Gastrocnemius medialis (tissue), 4 donors: ENCODE results near the gene PIWIL4. TPM values are rescaled to one million over a fixed set of nuclear protein-coding genes. Genes with fewer than 3 reads are reported as not detected.
"Not testable (repeated sequence)": the region's sequence is repeated elsewhere in the genome, so short reads cannot be mapped to it uniquely, and the experiment has no call there.

Source experiments
- ATAC-seq, 2 donors: fragments of 150-250 bp; one replicate each; pipeline ENCODE4 v1.9.1; 2016
- DNase-seq, 2 donors: peaks; one replicate each; pipeline ENCODE4 v3.0.0-alpha.2; 2019
- H3K27ac ChIP-seq, 4 donors: fragments of 200-600 bp; sonication (generic); 1 replicate in 1 of 4; 2 replicates in 3 of 4; pipeline ENCODE4 v1.5.1; 2016 to 2018; ENCODE audit warnings: mild to moderate bottlenecking in 2 of 4, moderate library complexity in 1 of 4
- H3K27me3 ChIP-seq, 3 donors: fragments of 200-600 bp; sonication (generic) in 2 of 3; 1 replicate in 1 of 3; 2 replicates in 2 of 3; pipeline versions ENCODE4 v1.5.1 to v1.6.0; 2016 to 2019; ENCODE audit warnings: mild to moderate bottlenecking in 1 of 3, moderate library complexity in 1 of 3
- H3K36me3 ChIP-seq, 2 donors: fragments of 200-600 bp; sonication (generic) in 1 of 2; one replicate each; pipeline ENCODE4 v1.5.1; 2017 to 2018
- H3K4me1 ChIP-seq, 2 donors: fragments of 200-600 bp; sonication (generic) in 1 of 2; one replicate each; pipeline ENCODE4 v1.5.1; 2016 to 2017; ENCODE audit warnings: mild to moderate bottlenecking in 2 of 2
- H3K4me3 ChIP-seq, 4 donors: fragments of 200-600 bp; sonication (generic) in 3 of 4; 1 replicate in 1 of 4; 2 replicates in 3 of 4; pipeline ENCODE4 v1.5.1; 2016 to 2019; ENCODE audit warnings: mild to moderate bottlenecking in 2 of 4
- H3K9me3 ChIP-seq, 3 donors: fragments of 200-600 bp; sonication (generic) in 2 of 3; 1 replicate in 1 of 3; 2 replicates in 2 of 3; pipeline ENCODE4 v1.5.1; 2016 to 2019
- POLR2A ChIP-seq, 2 donors: fragments of 450-650 bp; IDR thresholded peaks; one replicate each; pipeline ENCODE4 v1.6.1; 2017; ENCODE audit warnings: antibody characterized with exemption in 2 of 2, mild to moderate bottlenecking in 2 of 2, moderate library complexity in 2 of 2
- in situ Hi-C, 4 donors: fragments of 200-750 bp; cut with MboI; loops; one replicate each; pipeline versions ENCODE4 v1.15.0 to v1.8.0; 2017; ENCODE audit warnings: low sequenced_read_pairs in 4 of 4
- intact Hi-C: fragments of 100-400 bp; cut with DNase I; formaldehyde crosslinking; loops from one replicate; pipeline ENCODE4 v1.15.1; 2023; ENCODE audit warnings: low total_unique reads
- total RNA-seq, 4 donors: library from RNA; depleted of rRNA; stranded (reverse); fragments of >200 nt; gene quantifications; one replicate each; pipeline versions ENCODE4 v1.1.0 to v1.2.3, GENCODE V29; 2016
- TF ChIP-seq, protein P1 (sequence below), 5 experiments: fragments of 450-650 bp in 3 of 5; fragments of 200-600 bp in 2 of 5; sonication (generic) in 2 of 5; IDR thresholded peaks in 4 of 5; conservative IDR thresholded peaks in 1 of 5; 1 replicate in 4 of 5; 2 replicates in 1 of 5; pipeline ENCODE4 v1.5.1; 2016 to 2019; ENCODE audit warnings: antibody characterized with exemption in 5 of 5, mild to moderate bottlenecking in 3 of 5, moderate library complexity in 3 of 5

The PIWIL4 gene
- total RNA-seq, 4 donors from 2014 or later = 0.70 to 2.1 (median 1.3) TPM

DNA sequence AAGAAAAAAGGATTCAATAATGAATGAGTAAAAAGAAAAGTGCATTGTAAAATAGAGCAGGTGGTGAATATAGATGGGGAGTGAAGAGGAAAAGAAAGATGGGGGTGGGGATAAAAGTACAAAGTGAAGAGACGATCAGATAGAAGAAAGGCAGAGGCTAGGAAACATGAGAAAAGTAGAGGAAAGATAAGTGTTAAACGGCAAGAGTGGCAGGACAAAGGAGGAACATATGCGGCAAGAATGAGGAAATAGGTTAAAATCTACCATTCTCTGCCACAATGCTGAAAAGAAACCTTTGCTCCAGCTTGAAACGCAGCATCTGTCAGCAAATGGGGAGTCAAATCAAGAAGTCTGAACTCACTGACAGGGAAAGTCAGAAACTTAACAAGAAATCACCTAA lies 16.7 kb upstream of the PIWIL4 start:
- DNase-seq = no peak
- Histone ChIP-seq H3K9me3 (no peaks in the 10 kb centered on the region), H3K36me3 (no peaks in the 10 kb centered on the region), H3K4me3 (no peak overlapping the region), H3K27me3 (no peaks in the 10 kb centered on the region), H3K4me1 (peaks cover 0 to under 1% of the 10 kb centered on the region in 2 donors), H3K27ac (no peak overlapping the region)
- in situ Hi-C loops (no loop called here), intact Hi-C loops (no loop called here)
- no peak for ATAC-seq
- TF ChIP-seq, protein P1, sequence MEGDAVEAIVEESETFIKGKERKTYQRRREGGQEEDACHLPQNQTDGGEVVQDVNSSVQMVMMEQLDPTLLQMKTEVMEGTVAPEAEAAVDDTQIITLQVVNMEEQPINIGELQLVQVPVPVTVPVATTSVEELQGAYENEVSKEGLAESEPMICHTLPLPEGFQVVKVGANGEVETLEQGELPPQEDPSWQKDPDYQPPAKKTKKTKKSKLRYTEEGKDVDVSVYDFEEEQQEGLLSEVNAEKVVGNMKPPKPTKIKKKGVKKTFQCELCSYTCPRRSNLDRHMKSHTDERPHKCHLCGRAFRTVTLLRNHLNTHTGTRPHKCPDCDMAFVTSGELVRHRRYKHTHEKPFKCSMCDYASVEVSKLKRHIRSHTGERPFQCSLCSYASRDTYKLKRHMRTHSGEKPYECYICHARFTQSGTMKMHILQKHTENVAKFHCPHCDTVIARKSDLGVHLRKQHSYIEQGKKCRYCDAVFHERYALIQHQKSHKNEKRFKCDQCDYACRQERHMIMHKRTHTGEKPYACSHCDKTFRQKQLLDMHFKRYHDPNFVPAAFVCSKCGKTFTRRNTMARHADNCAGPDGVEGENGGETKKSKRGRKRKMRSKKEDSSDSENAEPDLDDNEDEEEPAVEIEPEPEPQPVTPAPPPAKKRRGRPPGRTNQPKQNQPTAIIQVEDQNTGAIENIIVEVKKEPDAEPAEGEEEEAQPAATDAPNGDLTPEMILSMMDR (IDR thresholded peaks at IDR 0.05 in 4 of 5, conservative IDR thresholded peaks at IDR 0.05 in 1 of 5) = no peak
- TF ChIP-seq POLR2A (IDR thresholded peaks at IDR 0.05) = no peak

DNA sequence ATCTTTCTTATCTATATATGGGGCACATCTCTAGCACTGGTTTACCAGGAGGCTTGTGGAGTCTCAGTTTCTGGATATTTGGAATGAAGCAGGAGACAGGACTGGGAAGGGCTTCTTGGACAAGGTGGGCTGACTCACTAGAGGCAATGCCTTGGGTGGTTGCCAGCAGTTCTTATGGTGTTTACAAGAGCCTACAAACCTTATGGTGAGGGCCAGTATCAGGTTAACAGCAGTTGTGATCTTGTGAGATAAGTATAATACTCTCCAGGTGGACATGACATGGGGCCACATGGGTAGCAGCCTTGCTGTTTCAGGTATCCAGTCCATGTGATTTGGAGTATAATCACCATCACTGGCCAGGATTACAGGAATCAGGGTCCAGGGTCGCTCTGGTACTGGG lies 13.2 kb upstream of the PIWIL4 start:
- in situ Hi-C loops (no loop called here), intact Hi-C loops (no loop called here)
- DNase-seq (no peak), ATAC-seq (no peak)
- no peaks in the 10 kb centered on the region for H3K9me3 ChIP-seq
- H3K36me3 ChIP-seq = no peaks in the 10 kb centered on the region
- H3K27me3 ChIP-seq = no peaks in the 10 kb centered on the region
- no peaks in the 10 kb centered on the region for H3K4me1 ChIP-seq
- TF ChIP-seq POLR2A (IDR thresholded peaks at IDR 0.05) = no peak
- TF ChIP-seq, protein P1 (IDR thresholded peaks at IDR 0.05 in 4 of 5, conservative IDR thresholded peaks at IDR 0.05 in 1 of 5) = no peak
- H3K27ac ChIP-seq = no peak overlapping the region
- H3K4me3 ChIP-seq = no peak overlapping the region

DNA sequence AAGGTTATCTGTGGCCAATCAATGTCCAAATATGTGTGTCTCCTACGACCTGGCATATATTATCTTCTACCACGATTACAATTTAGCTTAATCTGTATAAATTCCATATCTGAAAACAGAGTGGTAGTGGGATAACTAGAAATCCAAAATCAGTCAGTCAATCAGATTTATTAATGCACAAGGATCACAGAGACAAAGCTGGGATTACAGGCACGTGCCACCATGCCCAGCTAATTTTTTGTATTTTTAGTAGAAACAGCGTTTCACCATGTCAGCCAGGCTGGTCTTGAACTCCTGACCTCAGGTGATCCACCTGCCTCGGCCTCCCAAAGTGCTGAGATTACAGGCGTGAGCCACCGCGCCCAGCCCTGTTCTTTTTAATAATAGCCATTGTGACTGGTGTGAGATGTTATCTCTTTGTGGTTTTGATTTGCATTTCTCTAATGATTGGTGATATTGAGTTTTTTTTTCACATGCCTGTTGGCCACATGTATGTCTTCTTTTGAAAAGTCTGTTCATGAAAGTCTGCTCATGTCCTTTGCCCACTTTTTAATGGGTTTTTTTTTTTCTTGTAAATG lies 11.3 kb upstream of the PIWIL4 start:
- intact Hi-C loops, in situ Hi-C loops, H3K9me3 ChIP-seq: not testable (repeated sequence)

DNA sequence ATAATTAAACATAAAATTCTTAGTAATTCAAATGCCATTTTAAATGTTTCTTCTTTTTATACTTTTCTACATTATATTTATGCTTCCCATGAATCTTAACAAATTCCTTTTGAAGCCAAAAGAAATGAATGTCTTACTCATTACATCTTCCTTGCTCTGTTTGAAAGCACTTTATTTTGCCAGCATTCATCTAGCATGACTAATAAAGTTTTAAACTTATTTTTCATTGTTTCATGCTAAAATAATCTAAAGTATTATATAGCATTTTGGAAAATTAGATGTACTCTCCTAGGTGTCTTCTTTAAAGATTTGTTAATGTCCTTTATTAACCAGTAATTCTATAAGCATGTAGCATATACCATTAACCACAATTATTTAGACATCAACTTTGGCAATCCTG lies 9.7 kb upstream of the PIWIL4 start:
- no peak for TF ChIP-seq POLR2A (IDR thresholded peaks at IDR 0.05)
- TF ChIP-seq, protein P1 (IDR thresholded peaks at IDR 0.05 in 4 of 5, conservative IDR thresholded peaks at IDR 0.05 in 1 of 5) = no peak
- intact Hi-C loops = no loop called here

More for the DNA sequence above, 11.3 kb upstream of the PIWIL4 start:
- not testable (repeated sequence) for H3K36me3 ChIP-seq, ATAC-seq, H3K4me3 ChIP-seq, DNase-seq, H3K27ac ChIP-seq, H3K27me3 ChIP-seq, H3K4me1 ChIP-seq

DNA sequence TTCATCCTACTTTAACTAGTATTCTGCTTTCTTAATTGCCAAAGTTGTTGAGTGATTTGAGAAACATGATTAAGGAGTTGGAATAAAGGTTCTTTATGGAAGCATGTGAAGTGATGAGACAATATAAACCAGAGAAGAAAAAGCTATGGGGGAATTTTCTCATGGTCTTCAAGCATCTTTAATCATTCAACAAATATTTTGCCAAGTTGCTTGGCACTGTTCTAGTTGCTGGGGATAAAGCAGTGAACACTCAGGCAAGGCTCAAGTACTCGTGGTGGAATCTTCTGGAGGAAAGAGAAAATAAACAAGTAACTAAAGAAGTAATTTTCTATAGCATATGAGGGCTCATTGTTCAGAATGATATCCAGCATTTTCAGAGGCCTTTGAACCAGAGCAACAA lies 9.2 kb upstream of the PIWIL4 start:
- no peak for ATAC-seq
- no peaks in the 10 kb centered on the region for H3K36me3 ChIP-seq
- H3K27ac ChIP-seq = no peak overlapping the region
- no peaks in the 10 kb centered on the region for H3K9me3 ChIP-seq
- in situ Hi-C loops = no loop called here
- intact Hi-C loops = no loop called here
- no peaks in the 10 kb centered on the region for H3K4me1 ChIP-seq
- no peak for TF ChIP-seq POLR2A (IDR thresholded peaks at IDR 0.05)
- TF ChIP-seq, protein P1 (IDR thresholded peaks at IDR 0.05 in 4 of 5, conservative IDR thresholded peaks at IDR 0.05 in 1 of 5) = no peak
- DNase-seq = no peak
- no peaks in the 10 kb centered on the region for H3K27me3 ChIP-seq
- H3K4me3 ChIP-seq = no peak overlapping the region

More for the DNA sequence above, 9.7 kb upstream of the PIWIL4 start:
- DNase-seq = no peak
- no peaks in the 10 kb centered on the region for H3K4me1 ChIP-seq
- no peak for ATAC-seq
- no peaks in the 10 kb centered on the region for H3K9me3 ChIP-seq
- H3K27ac ChIP-seq = no peak overlapping the region
- in situ Hi-C loops = no loop called here
- no peaks in the 10 kb centered on the region for H3K27me3 ChIP-seq
- H3K4me3 ChIP-seq = no peak overlapping the region
- H3K36me3 ChIP-seq = no peaks in the 10 kb centered on the region
